HG02798 (cell line): ENCODE measurements around the gene GPNMB.
A peak's percentile ranks its signal among the peaks of the same experiment; 100 is the strongest.
"Not testable (repeated sequence)": the region's sequence is repeated elsewhere in the genome, so short reads cannot be mapped to it uniquely, and the experiment has no call there.

Source experiments
- ATAC-seq: cut with Tn5 transposase; IDR thresholded peaks from one replicate; pipeline ENCODE4 v1.9.1; 2021; ENCODE audit warnings: mild to moderate bottlenecking; ENCODE audit not compliant: unreplicated experiment, poor library complexity

GPNMB gene

DNA sequence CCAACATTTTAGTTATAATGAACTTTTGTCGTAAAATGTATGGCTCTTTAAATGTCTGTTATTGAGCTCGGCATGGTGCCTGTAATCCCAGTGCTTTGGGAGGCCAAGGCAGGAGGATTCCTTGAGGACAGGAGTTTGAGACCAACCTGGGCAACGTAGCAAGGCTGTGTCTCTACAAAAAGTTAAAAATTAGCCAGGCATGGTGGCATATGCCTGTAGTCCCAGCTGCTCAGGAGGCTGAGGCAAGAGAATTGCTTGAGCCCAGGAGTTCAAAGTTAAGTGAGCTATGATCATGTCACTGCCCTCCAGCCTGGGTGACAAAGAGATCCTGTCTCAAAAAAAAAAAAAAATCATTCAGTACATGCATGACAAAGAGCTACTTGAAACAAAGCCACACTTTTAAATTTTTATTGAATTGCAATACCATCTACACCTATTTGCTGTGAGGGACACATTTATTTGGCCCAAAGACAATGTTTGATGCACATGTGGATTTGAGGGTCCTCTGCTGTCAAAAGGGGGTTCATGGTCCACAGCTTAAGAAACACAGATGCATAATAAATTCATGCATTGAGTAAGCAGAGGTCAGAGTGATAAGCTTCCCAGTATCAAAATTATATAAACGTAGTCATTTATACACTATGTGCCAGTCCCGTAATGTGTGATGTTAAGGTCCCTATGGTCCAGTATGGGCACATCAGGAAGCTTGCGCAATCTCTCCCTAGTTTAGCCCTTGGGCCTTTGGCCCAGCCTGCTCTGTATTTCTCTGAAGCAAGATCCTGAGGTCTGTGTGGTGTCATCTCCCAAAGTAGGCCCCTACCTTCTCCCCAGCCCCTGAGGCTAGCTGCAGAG lies 48.2 kb downstream of the GPNMB start:
- ATAC-seq = no peak

GRCh38 chr7:23295401-23295697 lies 48.8 kb downstream of the GPNMB start:
- ATAC-seq = no peak

DNA sequence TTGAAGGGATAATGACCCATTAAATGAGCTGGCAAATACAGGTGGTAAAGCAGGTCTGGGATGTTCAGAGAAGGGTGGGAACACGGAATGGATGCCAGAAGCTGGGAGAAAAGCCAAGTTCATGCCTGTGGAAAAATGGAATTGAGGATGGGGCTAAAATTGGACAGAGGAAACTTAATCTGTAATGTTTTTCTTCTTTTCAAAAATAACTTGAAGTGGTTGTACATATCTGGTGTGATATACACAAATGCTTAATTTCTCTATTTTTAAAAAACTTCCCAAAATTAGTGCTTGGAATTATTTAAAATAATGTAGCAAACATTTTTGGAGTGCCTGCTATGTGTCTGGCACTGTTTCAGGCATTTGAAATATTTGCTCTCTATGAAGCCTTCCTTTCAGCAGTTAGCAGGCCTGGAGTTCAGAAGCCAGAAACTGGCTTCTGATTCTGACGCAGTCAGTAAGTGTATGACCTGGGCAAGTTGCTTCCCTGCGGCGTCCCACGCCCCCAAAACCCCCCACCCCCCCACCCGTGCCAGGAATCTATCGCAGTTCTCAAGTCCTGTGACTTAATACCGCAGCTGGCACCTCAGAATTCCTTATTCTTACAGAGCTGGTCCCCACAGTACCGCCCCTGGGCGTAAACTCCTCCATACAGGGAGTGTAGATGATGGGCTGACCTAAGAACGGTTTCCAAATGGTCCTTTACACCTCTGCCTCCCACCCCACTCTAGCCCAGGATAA lies 51.7 kb downstream of the GPNMB start:
- ATAC-seq = no peak

DNA sequence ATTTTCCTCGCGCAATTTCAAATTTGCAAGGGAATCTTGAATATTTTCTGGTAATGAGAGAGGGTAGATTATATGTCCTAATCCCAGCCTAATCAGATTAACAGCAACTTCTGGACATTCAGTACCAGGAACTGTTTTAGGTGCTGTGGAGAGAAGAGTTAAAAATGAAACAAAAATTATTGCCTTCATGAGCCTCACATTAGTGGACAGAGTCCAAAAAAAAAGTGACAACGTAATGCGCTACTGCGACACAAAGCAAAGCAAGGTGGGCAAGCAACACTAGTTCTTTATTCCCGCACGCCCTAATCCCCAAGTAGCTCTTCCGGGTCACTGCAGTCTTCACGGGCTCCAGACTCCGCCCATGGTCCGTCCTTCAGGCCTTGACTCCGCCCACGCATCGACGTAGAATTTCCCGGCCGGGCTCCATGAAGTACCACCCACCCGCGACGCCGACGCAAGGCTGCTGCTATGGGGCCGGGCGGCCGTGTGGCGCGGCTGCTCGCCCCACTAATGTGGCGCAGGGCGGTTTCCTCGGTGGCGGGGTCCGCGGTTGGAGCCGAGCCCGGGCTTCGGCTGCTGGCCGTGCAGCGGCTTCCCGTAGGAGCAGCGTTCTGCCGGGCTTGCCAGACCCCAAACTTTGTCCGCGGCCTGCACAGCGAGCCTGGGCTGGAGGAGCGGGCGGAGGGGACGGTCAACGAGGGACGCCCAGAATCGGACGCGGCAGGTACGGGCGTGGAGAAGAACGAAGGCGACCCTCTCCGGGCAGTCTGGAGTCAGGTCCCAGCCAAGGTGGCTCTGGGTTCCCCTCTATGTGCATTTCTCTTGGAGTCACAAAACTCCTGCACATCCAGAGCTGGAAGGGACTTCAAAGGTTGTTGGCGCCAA lies 52.6 kb downstream of the GPNMB start, which contains the start of gene MALSU1:
Gene MALSU1, plus strand, starts transcription at position 455 of the 885 bp plus-strand sequence. Its CDS starts 14 bp downstream, at position 469.
- peak; percentile 100 for ATAC-seq

DNA sequence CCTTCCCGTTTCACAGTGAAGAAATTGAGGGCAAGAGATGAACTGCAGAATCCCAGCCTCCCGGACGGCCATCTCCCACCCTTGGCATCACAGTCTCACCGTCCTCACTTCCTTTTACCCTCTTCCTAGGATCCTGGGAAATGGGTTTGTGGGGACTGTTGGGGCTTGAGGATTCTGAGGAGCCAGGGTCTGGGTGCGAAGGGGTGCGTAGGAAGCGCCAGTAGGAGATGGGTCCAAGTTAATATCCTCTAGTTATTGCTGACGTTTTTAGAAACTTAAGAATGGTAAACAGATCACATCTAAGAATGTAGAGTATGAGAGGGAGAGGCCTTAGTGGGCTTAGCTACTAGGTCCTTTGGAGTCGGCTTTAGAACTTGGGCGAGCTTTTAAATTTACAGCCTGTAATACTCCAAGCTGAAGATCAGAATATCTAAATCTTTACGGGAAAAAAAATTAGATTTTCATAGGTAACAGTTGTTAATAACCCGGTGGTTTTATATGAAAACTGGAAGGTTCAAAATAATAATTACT lies 53.3 kb downstream of the GPNMB start:
- no peak for ATAC-seq

DNA sequence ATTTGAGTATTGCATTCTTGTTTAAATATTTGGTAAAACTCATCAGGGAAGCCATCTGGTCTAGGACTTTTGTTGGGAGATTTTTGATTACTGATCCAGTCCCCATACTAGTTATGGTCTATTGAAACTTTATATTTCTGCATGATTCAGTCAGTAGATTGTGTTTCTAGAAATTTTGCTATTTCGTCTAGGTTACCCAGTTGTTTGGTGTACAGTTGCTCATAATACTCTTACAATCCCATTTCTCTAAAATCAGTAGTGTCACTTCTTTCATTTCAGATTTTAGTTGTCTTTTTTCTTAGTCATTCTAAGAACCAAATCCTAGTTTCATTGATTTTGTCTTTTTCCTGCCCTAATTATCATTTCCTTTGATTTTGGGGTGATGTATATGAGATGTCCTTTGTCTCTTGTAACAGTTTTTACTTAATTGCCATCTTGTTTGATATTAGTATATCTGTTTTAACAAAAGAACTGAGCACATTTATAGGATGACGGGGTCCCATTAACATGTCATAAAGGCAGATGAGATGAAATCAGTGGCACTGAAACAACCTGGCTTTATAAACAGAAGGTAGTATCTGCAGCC lies 60.5 kb downstream of the GPNMB start:
- ATAC-seq = no peak

- ATAC-seq = no peak
Measured at GRCh38 chr7:23308754-23309153, 62.2 kb downstream of the GPNMB start.

GRCh38 chr7:23312141-23312540 lies 65.6 kb downstream of the GPNMB start:
- ATAC-seq = not testable (repeated sequence)

GRCh38 chr7:23315366-23315765 lies 68.8 kb downstream of the GPNMB start:
- ATAC-seq = no peak
